ENCODE results near the gene FKBP8.

The FKBP8 gene

GRCh38 chr19:18499055-18499775 lies 44.2 kb downstream of the FKBP8 start:
- H3K4me3 ChIP-seq (ENCODE audit: low read depth, low read length): no peak overlapping the region
- no peak for TF ChIP-seq CTCF (IDR thresholded peaks at IDR 0.05; ENCODE audit: low read depth, low read length, missing control alignments)
- DNase-seq (ENCODE audit: low read depth): no peak
- in situ Hi-C loops (cut with HindIII; ENCODE audit: low sequenced_read_pairs): loop anchor here (25.0 kb wide), 1 partner anchor 363 kb away; no protein-coding TSS in a partner anchor

- no peak overlapping the region for H3K4me3 ChIP-seq (ENCODE audit: low read depth, low read length)
- no peak for TF ChIP-seq CTCF (IDR thresholded peaks at IDR 0.05; ENCODE audit: low read depth, low read length, missing control alignments)
- no peak for DNase-seq (ENCODE audit: low read depth)
- in situ Hi-C loops (cut with HindIII; ENCODE audit: low sequenced_read_pairs): loop anchor here (25.0 kb wide), 1 partner anchor 365 kb away; no protein-coding TSS in a partner anchor
Observed at GRCh38 chr19:18496980-18497256, 46.5 kb downstream of the FKBP8 start.

DNA sequence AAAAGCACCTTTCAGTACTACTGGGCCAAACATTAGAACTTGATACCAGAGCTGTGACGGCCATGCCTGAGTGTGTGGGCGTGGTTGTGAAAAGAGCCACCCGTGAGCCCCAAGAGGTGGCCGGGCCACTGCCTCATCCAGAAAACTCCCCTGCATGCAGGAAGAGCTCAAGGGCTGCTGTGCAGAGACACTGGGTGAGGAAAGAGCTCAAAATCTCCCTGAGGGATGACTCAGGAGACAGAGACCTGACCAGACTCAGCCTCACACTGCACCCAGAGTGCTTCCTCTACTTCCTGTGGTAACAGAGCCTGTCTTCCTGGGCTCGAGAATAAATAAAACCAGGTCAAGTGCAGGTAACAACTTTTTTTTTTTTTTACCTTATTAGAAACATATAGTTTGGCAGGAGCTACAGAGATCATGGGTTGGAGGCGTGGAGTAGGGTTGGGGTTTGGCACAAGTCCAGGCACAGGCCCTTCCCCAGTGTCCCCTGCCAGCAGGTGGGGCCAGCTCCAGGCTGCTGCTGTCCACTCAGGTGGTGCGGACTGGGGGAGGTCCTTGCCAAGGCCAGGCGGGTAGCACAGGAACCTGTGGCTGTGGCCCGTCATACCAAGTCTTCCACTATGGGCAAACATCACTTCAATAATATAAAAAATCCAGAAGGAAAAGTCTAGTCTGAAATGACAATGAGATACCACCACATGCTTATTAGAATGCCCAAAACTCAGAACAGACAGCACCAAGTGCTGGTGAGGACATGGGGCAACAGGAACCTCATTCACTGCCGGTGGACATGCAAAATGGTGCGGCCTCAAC lies 47.0 kb downstream of the FKBP8 start:
- in situ Hi-C loops (cut with HindIII; ENCODE audit: low sequenced_read_pairs): loop anchor here (25.0 kb wide), 1 partner anchor 366 kb away; no protein-coding TSS in a partner anchor
- no peak overlapping the region for H3K4me3 ChIP-seq (ENCODE audit: low read depth, low read length)
- TF ChIP-seq CTCF (IDR thresholded peaks at IDR 0.05; ENCODE audit: low read depth, low read length, missing control alignments): no peak
- DNase-seq (ENCODE audit: low read depth): no peak

DNA sequence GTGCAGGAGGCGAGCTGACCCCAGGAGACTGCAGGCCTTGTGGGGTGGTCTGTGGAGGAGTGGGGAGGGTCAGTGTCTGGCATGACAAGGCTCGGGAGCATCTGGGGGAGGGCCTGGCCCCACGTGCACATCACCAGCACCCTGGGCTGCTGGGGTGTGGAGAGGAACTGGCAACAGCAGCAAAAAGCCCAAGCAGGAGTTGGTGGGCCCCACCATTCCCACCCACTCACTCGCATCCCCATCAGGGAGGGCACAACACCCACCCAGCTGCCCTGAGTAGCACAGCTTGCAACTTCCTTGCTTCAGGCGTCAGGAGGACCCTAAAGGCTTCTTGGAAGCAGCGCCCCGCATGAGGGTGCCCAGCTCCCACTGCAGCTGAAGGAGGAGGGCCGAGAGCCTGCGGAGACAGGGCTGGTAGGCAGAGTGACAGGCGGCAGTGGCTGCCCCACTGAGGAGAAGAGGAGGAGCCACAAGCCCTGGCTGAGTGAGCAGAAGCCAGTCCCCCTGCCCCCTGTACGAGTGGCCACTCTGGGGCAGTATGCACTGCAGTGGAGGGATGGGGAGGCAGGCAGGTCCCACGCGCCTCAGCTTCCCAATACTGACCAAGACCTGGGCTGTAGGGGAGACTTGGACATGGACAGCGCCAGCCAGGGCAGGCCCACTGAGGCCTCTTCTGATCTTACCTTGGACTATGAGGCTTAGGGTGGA lies 48.0 kb downstream of the FKBP8 start:
- in situ Hi-C loops (cut with HindIII; ENCODE audit: low sequenced_read_pairs): loop anchor here (25.0 kb wide), 1 partner anchor 367 kb away; no protein-coding TSS in a partner anchor
- no peak overlapping the region for H3K4me3 ChIP-seq (ENCODE audit: low read depth, low read length)
- TF ChIP-seq CTCF (IDR thresholded peaks at IDR 0.05; ENCODE audit: low read depth, low read length, missing control alignments): no peak
- DNase-seq (ENCODE audit: low read depth): no peak

DNA sequence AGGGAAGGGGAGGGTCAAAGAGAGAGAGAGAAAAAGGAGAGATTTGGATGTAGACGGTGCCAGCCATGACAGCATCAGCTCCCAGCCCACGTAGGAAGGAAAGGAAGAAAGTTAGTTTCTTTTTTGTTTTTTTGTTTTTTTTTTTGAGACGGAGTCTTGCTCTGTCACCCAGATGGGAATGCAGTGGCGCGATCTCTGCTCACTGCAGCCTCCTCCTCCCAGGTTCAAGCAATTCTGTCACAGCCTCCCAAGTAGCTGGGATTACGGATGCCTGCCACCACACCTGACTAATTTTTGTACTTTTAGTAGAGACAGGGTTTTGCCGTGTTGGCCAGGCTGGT lies 49.1 kb downstream of the FKBP8 start:
- in situ Hi-C loops (cut with HindIII; ENCODE audit: low sequenced_read_pairs): loop anchor here (25.0 kb wide), 1 partner anchor 368 kb away; no protein-coding TSS in a partner anchor
- DNase-seq (ENCODE audit: low read depth): no peak
- no peak for TF ChIP-seq CTCF (IDR thresholded peaks at IDR 0.05; ENCODE audit: low read depth, low read length, missing control alignments)
- no peak overlapping the region for H3K4me3 ChIP-seq (ENCODE audit: low read depth, low read length)

Data from astrocyte of the cerebellum (primary cell).